Skin epidermis (tissue), 12 donors: ENCODE measurements around the gene CELF2.

Experiments used
- H3K27ac ChIP-seq, 21 experiments: fragments of 200-600 bp; sonication (generic) in 11 of 21; one replicate each; pipeline ENCODE4 v1.5.0; 2020; ENCODE audit warnings: mild to moderate bottlenecking in 3 of 21, inconsistent platforms in 2 of 21, moderate library complexity in 2 of 21
- H3K4me3 ChIP-seq, 7 experiments: fragments of 200-600 bp; sonication (generic) in 2 of 7; one replicate each; pipeline ENCODE4 v1.5.0; 2020; ENCODE audit warnings: inconsistent platforms in 2 of 7, mild to moderate bottlenecking in 2 of 7, moderate library complexity in 1 of 7

CELF2 gene

GRCh38 chr10:11164551-11164802 lies 146.8 kb downstream of the CELF2 start:
- peak overlapping the region; percentile 42 to 63 (median 55) for H3K4me3 ChIP-seq
- H3K27ac ChIP-seq, result peak overlapping the region in 17 of 21 experiments; percentile 37 to 98 (median 89)

GRCh38 chr10:11164803-11165590 lies 147.3 kb downstream of the CELF2 start:
- Histone ChIP-seq H3K4me3 (peak overlapping the region; percentile 42 to 63 (median 55)), H3K27ac (peak overlapping the region; percentile 57 to 98 (median 88))

DNA sequence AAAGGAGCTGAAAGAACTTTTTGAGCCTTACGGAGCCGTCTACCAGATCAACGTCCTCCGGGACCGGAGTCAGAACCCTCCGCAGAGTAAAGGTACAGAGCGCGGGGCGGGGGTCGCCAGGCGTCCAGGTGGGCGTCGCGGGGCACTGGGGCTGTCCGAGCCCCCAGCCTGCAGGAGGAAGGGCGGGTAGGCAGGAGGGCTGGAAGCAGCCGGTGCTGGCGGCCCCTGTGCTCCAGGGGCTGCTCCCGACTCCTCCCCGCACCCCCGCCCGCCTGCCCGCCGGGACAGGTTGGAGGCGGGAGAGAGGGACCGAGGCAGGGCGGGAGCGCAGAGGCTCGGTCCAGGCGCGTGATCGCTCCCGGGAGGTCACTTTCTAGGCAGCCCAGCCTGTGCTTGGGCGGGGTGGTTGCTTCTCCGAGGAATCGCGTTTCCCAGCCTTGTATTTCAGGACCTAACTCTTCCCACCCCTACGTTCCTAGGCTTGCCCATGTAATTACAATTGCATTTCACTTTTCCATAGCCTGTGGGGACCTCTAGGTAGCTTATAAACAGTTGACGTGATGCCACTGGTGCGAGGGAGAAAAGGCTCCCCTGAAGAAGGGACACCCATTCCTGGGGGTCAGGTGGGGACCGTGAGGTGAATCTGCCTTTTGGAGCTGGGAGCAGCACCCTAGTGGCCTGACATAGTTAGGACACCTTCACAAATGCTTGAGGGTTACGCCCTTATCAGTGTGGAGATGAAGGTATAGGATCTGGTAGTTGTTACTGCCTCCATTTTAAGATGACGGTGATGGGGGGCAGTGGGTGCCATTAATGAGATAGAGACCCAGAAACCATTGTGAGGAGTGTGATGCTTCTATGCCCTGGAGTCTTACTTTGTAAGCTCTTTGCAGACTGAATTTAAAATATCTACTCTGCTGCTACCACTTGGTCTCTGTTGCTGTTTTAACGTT lies 148.2 kb downstream of the CELF2 start:
- H3K4me3 ChIP-seq, result peak overlapping the region; percentile 42 to 63 (median 55)

DNA sequence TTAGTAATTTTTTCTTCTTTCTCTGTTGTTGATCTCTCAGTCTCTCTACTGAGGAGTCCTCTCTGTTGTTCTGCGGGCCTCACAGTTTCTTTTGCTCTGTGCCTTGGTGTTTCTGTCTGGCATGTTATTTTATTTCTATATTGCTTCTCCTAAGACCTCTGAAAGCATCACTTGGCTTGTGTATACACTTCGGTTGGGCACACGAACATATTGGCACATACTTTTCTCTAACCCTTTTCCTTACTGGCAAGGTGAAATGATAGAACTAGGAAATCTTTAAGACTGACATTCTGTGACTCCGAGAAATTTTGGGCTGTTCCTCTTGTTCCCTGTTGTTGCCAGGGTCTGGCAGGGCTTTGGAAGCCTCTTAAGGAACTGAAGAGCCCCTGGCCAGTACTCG lies 148.9 kb downstream of the CELF2 start:
- Histone ChIP-seq H3K4me3 (peak overlapping the region; percentile 42 to 63 (median 55)), H3K27ac (peak overlapping the region in 20 of 21 experiments; percentile 23 to 98 (median 86))

More for the DNA sequence above, 148.2 kb downstream of the CELF2 start:
- peak overlapping the region; percentile 57 to 98 (median 88) for H3K27ac ChIP-seq

DNA sequence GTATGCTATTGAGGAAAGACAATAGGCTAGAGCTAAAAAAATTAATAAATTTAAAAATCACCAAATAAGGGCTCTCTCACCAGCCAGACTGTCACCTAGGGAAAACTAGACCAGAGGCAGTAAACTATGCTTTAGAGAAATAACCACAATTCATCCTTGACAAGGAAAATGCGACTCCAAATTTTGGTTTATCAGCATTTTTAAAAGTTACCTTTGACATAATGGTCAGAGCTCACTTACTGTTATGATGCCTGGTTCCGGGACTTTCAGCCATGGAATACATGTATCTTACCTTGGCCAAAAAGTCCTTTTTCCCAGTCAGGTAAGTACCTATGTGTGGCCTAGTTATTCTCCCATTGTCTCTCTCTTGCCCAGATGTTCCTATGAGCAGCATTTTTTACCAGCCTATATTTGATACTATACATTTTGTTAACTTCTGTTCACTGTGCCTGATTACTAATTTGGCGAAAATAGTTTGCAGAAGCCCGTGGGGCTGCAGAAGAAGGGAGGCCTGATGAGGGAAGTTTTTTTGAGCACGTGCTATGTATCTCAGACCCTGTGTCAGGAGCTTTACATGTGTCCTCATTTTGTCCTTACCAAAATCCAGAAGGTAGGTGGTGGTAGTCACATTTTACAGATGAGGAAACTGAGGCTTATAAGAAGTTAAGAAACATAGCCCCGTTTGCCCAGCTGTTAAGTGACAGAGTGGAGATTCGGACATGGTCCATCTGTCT lies 149.7 kb downstream of the CELF2 start:
- Histone ChIP-seq H3K4me3 (peak overlapping the region in 6 of 7 experiments; percentile 42 to 63 (median 52)), H3K27ac (peak overlapping the region in 16 of 21 experiments; percentile 40 to 98 (median 89))

- Histone ChIP-seq H3K27ac (peak overlapping the region in 11 of 21 experiments; percentile 6 to 97 (median 80)), H3K4me3 (peak overlapping the region in 5 of 7 experiments; percentile 50 to 63 (median 55))
Observed at GRCh38 chr10:11168423-11169090, 150.9 kb downstream of the CELF2 start.

- peak overlapping the region in 4 of 7 experiments; percentile 0 to 13 (median 6) for H3K4me3 ChIP-seq
- peak overlapping the region in 18 of 21 experiments; percentile 19 to 97 (median 50) for H3K27ac ChIP-seq
Observed at GRCh38 chr10:11169976-11170375, 152.3 kb downstream of the CELF2 start.

DNA sequence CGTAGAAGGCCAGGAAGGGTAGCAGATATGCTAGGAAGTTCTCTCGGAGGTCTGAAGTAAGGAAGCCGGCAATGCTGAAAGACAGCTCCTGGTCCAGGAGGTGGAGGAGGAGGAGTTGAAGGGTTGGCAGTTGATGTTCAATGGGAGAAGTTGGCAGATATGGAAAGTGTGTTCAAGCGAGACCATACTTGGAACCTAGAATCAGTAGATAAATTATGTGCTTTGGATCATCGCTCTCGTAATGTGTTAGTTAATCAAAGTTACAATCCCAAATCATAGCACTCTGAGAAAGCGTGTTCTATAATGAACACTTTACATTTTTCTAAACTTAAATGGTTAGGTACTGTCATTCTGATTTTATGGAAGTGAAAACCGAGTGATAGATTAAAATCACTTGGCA lies 152.9 kb downstream of the CELF2 start:
- H3K4me3 ChIP-seq, result peak overlapping the region in 4 of 7 experiments; percentile 0 to 13 (median 6)
- peak overlapping the region in 16 of 21 experiments; percentile 15 to 97 (median 59) for H3K27ac ChIP-seq

GRCh38 chr10:11170993-11171851 lies 153.6 kb downstream of the CELF2 start:
- H3K4me3 ChIP-seq, result peak overlapping the region in 3 of 7 experiments; percentile 0 to 13 (median 11)
- peak overlapping the region in 15 of 21 experiments; percentile 0 to 97 (median 59) for H3K27ac ChIP-seq

DNA sequence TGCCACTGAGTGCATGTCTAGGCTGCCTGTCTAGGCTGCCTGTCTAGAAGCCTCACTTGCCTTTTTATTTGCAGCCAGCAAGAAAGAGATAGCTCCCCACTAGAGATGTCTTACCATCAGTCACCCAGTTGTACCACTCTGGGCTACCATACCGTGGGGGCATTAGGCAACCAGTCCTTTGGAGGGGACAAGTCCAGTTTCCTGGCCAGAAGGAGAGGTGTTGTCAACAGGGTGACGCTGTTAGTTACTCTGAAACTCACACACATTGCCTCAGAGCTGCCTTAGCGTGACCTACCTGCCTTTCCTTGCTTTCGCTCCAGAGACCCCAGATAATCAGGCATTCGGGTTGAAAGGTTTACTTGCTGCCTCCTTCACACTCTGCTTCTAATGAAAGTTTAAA lies 155.4 kb downstream of the CELF2 start:
- Histone ChIP-seq H3K4me3 (no peak overlapping the region), H3K27ac (peak overlapping the region in 11 of 21 experiments; percentile 18 to 97 (median 71))

DNA sequence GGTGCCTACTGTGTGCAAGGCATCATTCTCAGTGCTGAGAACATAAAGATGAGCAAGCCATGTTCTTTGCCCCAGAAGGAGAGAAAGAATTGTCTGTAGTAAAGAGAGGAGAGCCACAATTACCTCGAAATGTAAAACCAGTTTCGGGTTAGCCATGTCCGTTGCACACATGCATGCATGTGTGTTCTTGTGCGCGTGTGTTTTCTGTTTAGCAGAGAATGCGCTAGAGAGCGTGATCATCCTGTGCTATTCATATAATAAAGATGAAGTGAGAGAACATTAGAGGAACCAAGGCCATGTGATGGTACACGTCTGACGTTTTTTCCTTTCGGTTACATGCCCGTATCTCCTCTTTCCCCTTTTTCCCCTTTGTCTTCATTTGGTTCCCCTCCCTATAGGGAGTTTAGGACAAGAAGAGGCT lies 158.2 kb downstream of the CELF2 start:
- H3K4me3 ChIP-seq, result peak overlapping the region in 2 of 7 experiments; percentile 4
- peak overlapping the region in 14 of 21 experiments; percentile 18 to 87 (median 51) for H3K27ac ChIP-seq

DNA sequence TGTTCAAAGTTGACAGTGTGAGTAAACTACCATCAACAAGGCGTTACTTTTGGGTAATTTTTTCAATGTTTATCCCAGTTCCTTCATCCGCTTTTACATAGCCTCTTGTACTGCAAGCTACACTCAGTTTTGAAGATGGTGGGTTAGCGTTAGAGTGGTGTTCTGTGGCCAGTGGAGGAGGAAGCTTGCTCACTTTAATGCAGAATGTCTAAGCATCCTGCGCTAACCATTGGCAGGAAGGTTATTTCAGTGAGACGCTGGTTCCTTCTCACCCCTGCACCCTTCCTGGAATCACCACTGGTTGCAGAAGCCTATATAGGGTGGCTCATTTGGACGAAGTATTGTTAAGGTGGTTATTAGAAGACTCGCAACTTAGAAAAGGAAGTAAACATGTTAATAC lies 159.1 kb downstream of the CELF2 start:
- Histone ChIP-seq H3K27ac (peak overlapping the region in 11 of 21 experiments; percentile 18 to 87 (median 55)), H3K4me3 (no peak overlapping the region)

GRCh38 chr10:11177381-11177780 lies 159.7 kb downstream of the CELF2 start:
- peak overlapping the region in 1 of 7 experiments; percentile 2 for H3K4me3 ChIP-seq
- peak overlapping the region in 16 of 21 experiments; percentile 4 to 87 (median 37) for H3K27ac ChIP-seq

GRCh38 chr10:11177926-11178471 lies 160.3 kb downstream of the CELF2 start:
- Histone ChIP-seq H3K4me3 (peak overlapping the region in 1 of 7 experiments; percentile 2), H3K27ac (peak overlapping the region in 17 of 21 experiments; percentile 4 to 87 (median 37))

- Histone ChIP-seq H3K4me3 (no peak overlapping the region), H3K27ac (peak overlapping the region in 17 of 21 experiments; percentile 4 to 87 (median 48))
Observed at GRCh38 chr10:11178606-11179515, 161.2 kb downstream of the CELF2 start.

DNA sequence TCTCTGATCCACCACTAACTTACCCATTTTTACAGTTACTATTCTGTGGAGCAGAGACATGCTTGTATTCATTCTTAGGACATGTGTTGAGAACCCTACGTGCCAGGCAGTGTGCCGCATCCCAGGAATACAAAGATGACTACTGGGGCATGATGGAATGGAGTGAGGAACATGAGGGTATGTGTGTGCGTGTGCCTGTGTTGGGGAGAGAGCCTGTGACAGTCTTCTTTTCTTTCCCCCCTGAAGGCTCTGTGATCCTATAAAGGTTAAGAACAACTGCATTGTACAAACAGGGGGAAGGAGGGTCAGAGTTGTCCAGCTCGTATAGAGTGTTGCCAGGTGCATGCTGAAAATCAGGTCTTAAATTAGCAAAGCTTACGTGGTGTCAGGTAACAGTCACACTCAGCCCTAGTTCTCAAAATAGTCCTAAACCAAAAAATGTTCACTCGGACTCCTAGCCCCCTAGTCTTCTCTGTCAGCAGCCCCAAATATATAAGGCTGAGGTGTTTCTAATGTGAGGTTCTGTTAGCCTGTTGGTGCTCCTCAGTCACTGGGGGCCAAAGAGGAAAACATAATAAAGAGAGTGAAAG lies 161.9 kb downstream of the CELF2 start:
- H3K4me3 ChIP-seq, result no peak overlapping the region
- H3K27ac ChIP-seq, result peak overlapping the region in 10 of 21 experiments; percentile 21 to 87 (median 55)
